Left cardiac atrium (tissue), 4 donors: ENCODE data around the gene MAGEA9B. TPM values are rescaled to one million over a fixed set of nuclear protein-coding genes. Genes with fewer than 3 reads are reported as not detected.
"Not testable (repeated sequence)": the region's sequence is repeated elsewhere in the genome, so short reads cannot be mapped to it uniquely, and the experiment has no call there.

ENCODE experiments used
- ATAC-seq, 2 donors: fragments of 200-7000 bp; cut with Tn5 transposase; one replicate each; pipeline ENCODE4 v1.9.1; 2020; ENCODE audit warnings: mild to moderate bottlenecking in 2 of 2, moderate library complexity in 2 of 2
- DNase-seq: peaks from one replicate; pipeline ENCODE4 v3.0.0-alpha.2; 2020
- intact Hi-C, 2 donors: fragments of 100-400 bp; cut with DNase I; formaldehyde crosslinking; loops; one replicate each; pipeline versions ENCODE4 v1.14.1 to v1.15.1; 2022 to 2023
- total RNA-seq, 2 donors: library from RNA; stranded (reverse); fragmentation: NEBNext Ultra II Directional; extraction: Animal tissue kit (Norgen Biotek cat#: 25700); gene quantifications; one replicate each; pipeline ENCODE4 v1.2.1, GENCODE V29; 2021
- donor health status: DM: no; HTN: yes; CAD: no.
- donor health status: DM: no; HTN: yes; CAD: no; lungs with severe emphysema.
- donor health status: DM: yes; HTN: yes; CAD: no.
- donor health status: Dilated cardiomyopathy.

The MAGEA9B gene
- total RNA-seq, 2 donors from 2014 or later, result not detected

GRCh38 chrX:149540621-149541520 is 46.4 kb downstream of the MAGEA9B start, which contains the start of gene EOLA1:
EOLA1 (plus strand) TSS chrX:149541012; CDS start chrX:149545631, 4,619 bp downstream.
- DNase-seq (peak; percentile 90), ATAC-seq (peak; percentile 46 to 67)
- intact Hi-C loops, result no loop called here

GRCh38 chrX:149540131-149540620 is 47.1 kb downstream of the MAGEA9B start:
- DNase-seq, result peak; percentile 95
- intact Hi-C loops, result no loop called here
- peak; percentile 80 to 85 for ATAC-seq

GRCh38 chrX:149539283-149540130 is 47.8 kb downstream of the MAGEA9B start:
- intact Hi-C loops, result no loop called here
- DNase-seq (peak; percentile 91), ATAC-seq (peak; percentile 71 to 75)

- intact Hi-C loops, DNase-seq, ATAC-seq: not testable (repeated sequence)
Measured at GRCh38 chrX:149537474-149537873, 49.8 kb downstream of the MAGEA9B start.

- intact Hi-C loops, DNase-seq, ATAC-seq: not testable (repeated sequence)
Measured at GRCh38 chrX:149534926-149535602, 52.2 kb downstream of the MAGEA9B start.

- intact Hi-C loops, ATAC-seq, DNase-seq: not testable (repeated sequence)
Measured at GRCh38 chrX:149533999-149534398, 53.3 kb downstream of the MAGEA9B start.

- intact Hi-C loops, DNase-seq, ATAC-seq: not testable (repeated sequence)
Measured at GRCh38 chrX:149532868-149533267, 54.4 kb downstream of the MAGEA9B start.

Other genes with a start within 250 kb of the MAGEA9B start
- gene IDS, start 82.2 kb downstream of the MAGEA9B start, total RNA-seq, result 10 to 100 TPM; 65.9 to 75.6 TPM
- 10 to 100 TPM; 20.0 to 23.6 TPM for gene EOLA1, start 46.4 kb downstream of the MAGEA9B start, total RNA-seq
- not detected for gene HSFX3, start 37.5 kb downstream of the MAGEA9B start, total RNA-seq
- gene HSFX2, start 7.9 kb upstream of the MAGEA9B start, total RNA-seq, result not detected
- 10 to 100 TPM; 37.4 to 41.8 TPM for gene TMEM185A, start 44.3 kb upstream of the MAGEA9B start, total RNA-seq
- gene MAGEA11, start 124.6 kb upstream of the MAGEA9B start, total RNA-seq, result not detected
- 1 to 10 TPM; 2.3 TPM for gene HSFX1, start 186.6 kb upstream of the MAGEA9B start, total RNA-seq
- not detected for gene MAGEA9, start 194.5 kb upstream of the MAGEA9B start, total RNA-seq